Measurements from ENCODE around the gene MAPK8IP2.

DNA sequence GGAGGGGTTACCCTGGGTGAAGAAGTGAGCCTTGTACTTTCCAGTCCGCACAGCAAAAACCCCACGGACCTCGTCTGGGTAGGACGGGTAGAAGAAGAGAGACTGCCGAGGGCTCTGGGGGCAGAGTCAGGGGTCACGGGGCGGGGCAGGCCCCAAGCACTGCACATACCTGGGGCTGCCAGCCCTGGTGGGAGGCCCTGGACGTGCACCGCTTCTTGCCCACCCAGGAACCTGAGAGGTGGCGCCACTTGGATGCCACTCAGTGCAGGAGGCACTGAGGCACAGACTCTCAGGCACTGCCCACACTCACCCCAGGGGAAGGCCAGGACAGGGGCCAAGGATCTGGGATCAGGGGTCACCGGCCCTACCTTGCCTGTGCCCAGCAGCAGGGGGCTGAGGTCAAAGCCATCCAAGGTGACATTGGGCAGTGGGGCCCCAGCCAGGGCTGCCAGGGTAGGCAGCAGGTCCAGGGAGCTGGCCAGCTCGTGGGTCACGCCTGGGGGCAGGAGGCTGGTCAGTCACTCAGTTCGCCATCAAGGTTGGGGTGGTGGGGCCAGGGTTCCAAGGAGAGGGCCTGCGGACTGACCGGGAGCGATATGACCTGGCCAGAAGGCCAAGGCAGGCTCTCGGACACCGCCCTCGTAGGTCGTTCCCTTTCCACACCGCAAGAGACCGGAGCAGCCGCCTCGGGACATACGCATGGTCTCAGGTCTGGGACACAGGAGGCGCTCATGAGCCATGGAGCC, 25.1 kb downstream of the MAPK8IP2 start:
- TF ChIP-seq, protein P1, sequence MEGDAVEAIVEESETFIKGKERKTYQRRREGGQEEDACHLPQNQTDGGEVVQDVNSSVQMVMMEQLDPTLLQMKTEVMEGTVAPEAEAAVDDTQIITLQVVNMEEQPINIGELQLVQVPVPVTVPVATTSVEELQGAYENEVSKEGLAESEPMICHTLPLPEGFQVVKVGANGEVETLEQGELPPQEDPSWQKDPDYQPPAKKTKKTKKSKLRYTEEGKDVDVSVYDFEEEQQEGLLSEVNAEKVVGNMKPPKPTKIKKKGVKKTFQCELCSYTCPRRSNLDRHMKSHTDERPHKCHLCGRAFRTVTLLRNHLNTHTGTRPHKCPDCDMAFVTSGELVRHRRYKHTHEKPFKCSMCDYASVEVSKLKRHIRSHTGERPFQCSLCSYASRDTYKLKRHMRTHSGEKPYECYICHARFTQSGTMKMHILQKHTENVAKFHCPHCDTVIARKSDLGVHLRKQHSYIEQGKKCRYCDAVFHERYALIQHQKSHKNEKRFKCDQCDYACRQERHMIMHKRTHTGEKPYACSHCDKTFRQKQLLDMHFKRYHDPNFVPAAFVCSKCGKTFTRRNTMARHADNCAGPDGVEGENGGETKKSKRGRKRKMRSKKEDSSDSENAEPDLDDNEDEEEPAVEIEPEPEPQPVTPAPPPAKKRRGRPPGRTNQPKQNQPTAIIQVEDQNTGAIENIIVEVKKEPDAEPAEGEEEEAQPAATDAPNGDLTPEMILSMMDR (IDR thresholded peaks at IDR 0.05), result no peak
- TF ChIP-seq POLR2A (IDR thresholded peaks at IDR 0.05), result no peak
